ENCODE data around the gene POGLUT2. TPM values are rescaled to one million over a fixed set of nuclear protein-coding genes. Genes with fewer than 3 reads are reported as not detected.
A peak's percentile ranks its signal among the peaks of the same experiment; 100 is the strongest.

Gene POGLUT2
- total RNA-seq, 1 experiment from 2014 or later, result 9.0 TPM

DNA sequence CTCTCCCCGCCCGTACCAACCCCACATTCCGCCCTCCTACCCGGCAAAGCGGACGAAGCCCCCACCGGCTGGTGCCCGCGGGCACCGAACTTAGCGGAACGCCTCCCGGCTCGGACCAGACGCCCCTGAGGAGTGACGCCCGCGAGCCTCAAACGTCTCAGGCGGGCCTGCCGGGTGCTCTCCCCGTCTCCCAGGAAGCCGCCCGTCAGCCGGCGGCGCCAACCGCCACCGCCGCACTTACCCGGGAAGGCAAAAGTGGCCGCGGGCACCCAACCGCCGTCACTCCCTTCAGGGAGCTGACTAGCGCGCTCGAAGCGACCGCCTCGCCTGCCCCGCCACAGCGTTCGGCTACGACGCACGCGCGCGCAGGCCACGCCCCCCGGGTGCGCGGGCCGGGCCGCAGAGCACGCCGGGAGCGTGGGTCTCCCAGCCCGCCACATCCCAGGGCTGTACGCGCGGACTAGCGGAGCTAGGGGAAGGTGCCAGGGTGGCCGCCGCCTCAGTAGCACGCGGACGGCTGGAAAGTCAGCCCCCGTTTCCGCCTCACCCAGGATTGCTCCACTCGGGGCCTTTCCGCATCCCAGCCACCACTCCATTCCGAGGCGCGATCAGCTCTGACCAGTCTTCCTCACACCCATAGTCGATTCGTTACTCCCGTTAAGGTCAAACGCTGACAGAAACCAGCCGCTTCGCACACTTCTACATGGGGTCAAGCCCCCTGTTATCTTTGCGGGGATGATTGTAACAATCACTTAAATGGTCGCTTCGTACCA, 25.1 kb downstream of the POGLUT2 start, which contains the start of gene TEX30:
Gene TEX30 (minus strand): TSS at position 346 of the 773 bp plus-strand sequence. CDS start 3,760 bp downstream, outside the sequence.
- Mint-ChIP-seq H3K4me3 (ENCODE audit: unreplicated experiment) (peak within 1 kb of the TSS; percentile 80), H3K27ac (ENCODE audit: low read depth, unreplicated experiment) (peak within 1 kb of the TSS; percentile 87), H3K27me3 (ENCODE audit: insufficient read depth, unreplicated experiment) (no peaks in the 10 kb centered on the region), H3K4me1 (ENCODE audit: insufficient read depth, unreplicated experiment) (peaks cover 18% of the 10 kb centered on the region), H3K9me3 (ENCODE audit: unreplicated experiment) (no peaks in the 10 kb centered on the region), H3K36me3 (ENCODE audit: insufficient read depth, unreplicated experiment) (no peaks in the 10 kb centered on the region)
- TF ChIP-seq CTCF (IDR thresholded peaks at IDR 0.05; ENCODE audit: unreplicated experiment), result no peak
- peak; percentile 79 for DNase-seq (ENCODE audit: unreplicated experiment)
- intact Hi-C loops (cut with micrococcal nuclease), result loop anchor here (1.0 to 2.0 kb wide), 3 partner anchors 26 to 177 kb away; partner anchors contain the start of genes BIVM, ERCC5 and TPP2
- ChIA-PET CTCF (interaction anchor here (0.7 to 4.0 kb wide), 6 partner anchors 16 to 178 kb away, joined by 3 to 11 read pairs (median 3); no protein-coding TSS in a partner anchor), POLR2A (interaction anchor here (0.6 to 5.7 kb wide), 15 partner anchors 12 to 1555 kb away, joined by 3 to 51 read pairs (median 5); partner anchors contain the start of genes BIVM, ERCC5, POGLUT2 and TPP2)
- BruUV-seq (replicated peaks), result no TSS peak

- H3K9me3 Mint-ChIP-seq (ENCODE audit: unreplicated experiment), result no peaks in the 10 kb centered on the region
- no peak for TF ChIP-seq CTCF (IDR thresholded peaks at IDR 0.05; ENCODE audit: unreplicated experiment)
- DNase-seq (ENCODE audit: unreplicated experiment), result no peak
- intact Hi-C loops (cut with micrococcal nuclease), result loop anchor here (2.0 kb wide), 2 partner anchors 75 to 175 kb away; partner anchors contain the start of genes ERCC5 and TPP2
- ChIA-PET CTCF (interaction anchor here (0.6 to 4.0 kb wide), 7 partner anchors 17 to 193 kb away, joined by 3 to 11 read pairs (median 3); no protein-coding TSS in a partner anchor), POLR2A (interaction anchor here (0.6 to 5.7 kb wide), 6 partner anchors 28 to 176 kb away, joined by 3 to 51 read pairs (median 18); partner anchors contain the start of genes BIVM, ERCC5, POGLUT2 and TPP2)
- H3K27ac Mint-ChIP-seq (ENCODE audit: low read depth, unreplicated experiment), result no peak overlapping the region
- peak overlapping the region; percentile 80 for H3K4me3 Mint-ChIP-seq (ENCODE audit: unreplicated experiment)
- BruUV-seq (replicated peaks), result no TSS peak
- peaks cover 18% of the 10 kb centered on the region for H3K4me1 Mint-ChIP-seq (ENCODE audit: insufficient read depth, unreplicated experiment)
- peaks cover 5% of the 10 kb centered on the region for H3K36me3 Mint-ChIP-seq (ENCODE audit: insufficient read depth, unreplicated experiment)
- H3K27me3 Mint-ChIP-seq (ENCODE audit: insufficient read depth, unreplicated experiment), result no peaks in the 10 kb centered on the region
Measured at GRCh38 chr13:102772042-102772425, 26.7 kb downstream of the POGLUT2 start.

- Mint-ChIP-seq H3K4me3 (ENCODE audit: unreplicated experiment) (peak overlapping the region; percentile 80), H3K9me3 (ENCODE audit: unreplicated experiment) (no peaks in the 10 kb centered on the region), H3K27ac (ENCODE audit: low read depth, unreplicated experiment) (no peak overlapping the region), H3K27me3 (ENCODE audit: insufficient read depth, unreplicated experiment) (no peaks in the 10 kb centered on the region), H3K4me1 (ENCODE audit: insufficient read depth, unreplicated experiment) (peaks cover 18% of the 10 kb centered on the region), H3K36me3 (ENCODE audit: insufficient read depth, unreplicated experiment) (peaks cover 5% of the 10 kb centered on the region)
- no peak for DNase-seq (ENCODE audit: unreplicated experiment)
- intact Hi-C loops (cut with micrococcal nuclease), result loop anchor here (2.0 kb wide), 2 partner anchors 75 to 175 kb away; partner anchors contain the start of genes ERCC5 and TPP2
- ChIA-PET POLR2A (interaction anchor here (0.6 to 5.7 kb wide), 8 partner anchors 28 to 176 kb away, joined by 3 to 51 read pairs (median 10); partner anchors contain the start of genes BIVM, ERCC5, POGLUT2 and TPP2), CTCF (interaction anchor here (0.6 to 4.0 kb wide), 7 partner anchors 16 to 192 kb away, joined by 3 to 15 read pairs (median 4); no protein-coding TSS in a partner anchor)
- BruUV-seq (replicated peaks), result no TSS peak
- no peak for TF ChIP-seq CTCF (IDR thresholded peaks at IDR 0.05; ENCODE audit: unreplicated experiment)
Measured at GRCh38 chr13:102771298-102772041, 27.3 kb downstream of the POGLUT2 start.

All from MCF 10A (cell line).